BLaER1 treated with 17β-estradiol and CSF1 and Interleukin-3, amounts not matched to agents 10 nM and 100 nM (cell line): Measurements from ENCODE around the gene TLE2.
"Not testable (repeated sequence)": the region's sequence is repeated elsewhere in the genome, so short reads cannot be mapped to it uniquely, and the experiment has no call there.

ENCODE experiments used
- H3K27ac ChIP-seq, 11 experiments: shearing (Covaris generic); formaldehyde crosslinking; 2 replicates each; pipeline ENCODE4 v1.8.1; 2022
- H3K27me3 ChIP-seq, 11 experiments: shearing (Covaris generic); formaldehyde crosslinking; 2 replicates each; pipeline ENCODE4 v1.8.1; 2022
- H3K36me3 ChIP-seq, 11 experiments: shearing (Covaris generic); formaldehyde crosslinking; 2 replicates each; pipeline ENCODE4 v1.8.1; 2022
- H3K4me1 ChIP-seq, 10 experiments: shearing (Covaris generic); formaldehyde crosslinking; 2 replicates each; pipeline ENCODE4 v1.8.1; 2022
- H3K4me2 ChIP-seq, 11 experiments: shearing (Covaris generic); formaldehyde crosslinking; 2 replicates each; pipeline ENCODE4 v1.8.1; 2022
- H3K4me3 ChIP-seq, 10 experiments: shearing (Covaris generic); formaldehyde crosslinking; 2 replicates each; pipeline ENCODE4 v1.8.1; 2022
- H3K9ac ChIP-seq, 11 experiments: shearing (Covaris generic); formaldehyde crosslinking; 2 replicates each; pipeline ENCODE4 v1.8.1; 2022
- H3K9me3 ChIP-seq, 11 experiments: shearing (Covaris generic); formaldehyde crosslinking; replicated peaks in 1 of 11; 2 replicates each; pipeline ENCODE4 v1.8.1; 2022
- H4K20me1 ChIP-seq, 11 experiments: shearing (Covaris generic); formaldehyde crosslinking; 2 replicates each; pipeline ENCODE4 v1.8.1; 2022
- Cebpa-rat ChIP-seq, 11 experiments: shearing (Covaris generic); IDR thresholded peaks; 2 replicates each; pipeline ENCODE4 v1.8.1; 2022

Gene TLE2

DNA sequence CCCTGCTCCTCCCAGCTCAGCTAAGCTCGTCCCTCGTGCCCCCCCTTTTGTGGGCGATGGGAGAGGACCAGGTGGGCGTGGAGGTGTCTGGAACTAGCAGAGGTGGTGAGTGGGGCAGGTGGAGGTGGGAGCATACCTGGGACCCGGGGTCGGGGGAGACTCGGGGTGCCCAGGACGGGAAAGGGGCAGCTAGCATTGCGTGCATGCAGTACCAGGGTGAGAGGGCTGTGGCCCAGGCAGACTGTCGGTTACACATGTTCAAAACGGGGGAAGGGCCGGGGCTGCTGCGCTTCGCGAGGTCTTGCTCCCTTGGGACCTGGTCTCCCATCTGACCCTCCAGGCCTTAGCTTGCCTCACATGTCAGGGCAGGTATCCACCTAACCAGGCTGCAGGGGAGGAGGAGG, 24.1 kb upstream of the TLE2 start:
- no peak overlapping the region for H3K27ac ChIP-seq

DNA sequence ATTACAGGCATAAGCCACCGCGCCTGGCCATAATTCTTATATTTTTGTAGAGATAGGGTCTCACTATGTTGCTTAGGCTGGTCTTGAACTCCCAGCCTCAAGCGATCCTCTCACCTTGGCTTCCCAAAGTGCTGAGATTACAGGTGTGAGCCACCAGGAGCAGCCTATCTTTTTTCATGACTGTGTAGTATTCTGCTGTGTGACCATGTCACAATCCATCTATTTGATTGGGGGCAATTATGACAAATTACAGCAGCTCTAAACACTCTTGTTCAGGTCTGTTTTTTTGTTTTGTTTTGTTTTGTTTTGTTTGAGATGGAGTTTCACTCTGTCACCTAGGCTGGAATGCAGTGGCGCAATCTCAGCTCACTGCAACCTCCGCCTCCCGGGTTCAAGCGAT, 20.9 kb upstream of the TLE2 start:
- H3K27me3 ChIP-seq, H3K9ac ChIP-seq, H3K4me2 ChIP-seq, H3K9me3 ChIP-seq, H3K27ac ChIP-seq, H3K4me3 ChIP-seq: not testable (repeated sequence)
- peaks cover 11 to 53% (median 34%) of the 10 kb centered on the region in 10 experiments for H3K4me1 ChIP-seq
- peaks cover 22 to 31% (median 26%) of the 10 kb centered on the region in 11 experiments for H3K36me3 ChIP-seq
- H4K20me1 ChIP-seq, result peaks cover 19 to 32% (median 25%) of the 10 kb centered on the region in 11 experiments

More for the DNA sequence above, 24.1 kb upstream of the TLE2 start:
- no peak for TF ChIP-seq Cebpa-rat (IDR thresholded peaks at IDR 0.05)
- Histone ChIP-seq H3K9ac (peak overlapping the region in 1 of 11 experiments; percentile 24; a peak in 1 of 22 replicates), H3K4me2 (peak overlapping the region in 3 of 11 experiments; percentile 24 to 27 (median 25); a peak in 4 of 22 replicates), H3K36me3 (peaks cover 51 to 60% (median 56%) of the 10 kb centered on the region in 11 experiments), H4K20me1 (peaks cover 45 to 63% (median 54%) of the 10 kb centered on the region in 11 experiments), H3K9me3 (no peaks in the 10 kb centered on the region), H3K4me1 (peaks cover 28 to 57% (median 45%) of the 10 kb centered on the region in 10 experiments), H3K27me3 (no peaks in the 10 kb centered on the region), H3K4me3 (no peak overlapping the region)

DNA sequence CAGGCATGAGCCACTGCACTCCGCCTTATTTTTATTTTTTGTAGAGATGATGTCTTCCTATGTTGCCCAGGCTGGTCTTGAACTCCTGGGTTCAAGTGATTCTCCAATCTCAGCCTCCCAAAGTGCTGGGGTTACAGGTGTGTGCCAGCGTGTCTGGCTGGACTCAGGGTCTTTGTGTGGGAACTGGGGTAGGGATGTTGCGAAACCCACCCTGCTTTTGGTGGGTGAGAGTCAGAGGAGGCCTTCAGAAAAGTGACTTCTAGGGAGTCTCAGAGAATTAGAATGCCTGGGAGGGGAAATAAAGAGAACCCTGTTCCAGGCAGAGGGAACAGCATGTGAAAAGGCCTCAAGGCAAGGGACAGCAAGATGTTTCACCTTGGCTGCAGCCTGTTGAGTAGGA, 20.0 kb upstream of the TLE2 start:
- H3K27me3 ChIP-seq, result no peaks in the 10 kb centered on the region
- H3K4me1 ChIP-seq, result peaks cover 9 to 51% (median 27%) of the 10 kb centered on the region in 10 experiments
- H3K9me3 ChIP-seq, result no peaks in the 10 kb centered on the region
- H3K27ac ChIP-seq, result no peak overlapping the region
- H3K36me3 ChIP-seq, result peaks cover 13 to 22% (median 17%) of the 10 kb centered on the region in 11 experiments; a peak in 20 of 22 replicates
- H3K9ac ChIP-seq, result no peak overlapping the region
- peaks cover 10 to 22% (median 15%) of the 10 kb centered on the region in 11 experiments; a peak in 21 of 22 replicates for H4K20me1 ChIP-seq
- no peak overlapping the region for H3K4me3 ChIP-seq
- H3K4me2 ChIP-seq, result no peak overlapping the region
- peak in 6 of 11 experiments; percentile 20 to 75 (median 30); a peak in 4 of 22 replicates for TF ChIP-seq Cebpa-rat (IDR thresholded peaks at IDR 0.05)

DNA sequence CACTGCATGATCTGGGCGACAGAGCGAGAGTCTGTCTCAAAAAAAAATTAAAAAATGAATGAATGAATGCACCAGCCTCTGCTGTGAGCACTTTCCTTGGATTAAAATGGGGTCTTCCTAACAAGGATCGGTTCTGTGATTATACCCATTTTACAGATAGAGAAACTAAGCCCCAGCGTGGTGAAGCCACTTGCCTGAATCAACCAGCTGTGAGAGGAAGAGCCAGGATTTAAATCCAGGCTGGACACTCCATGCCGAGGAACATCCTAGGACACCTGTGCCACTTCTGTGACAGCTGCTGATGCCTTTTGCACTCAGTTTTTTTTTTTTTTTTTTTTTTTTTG, 19.1 kb upstream of the TLE2 start:
- H3K9ac ChIP-seq, result peak overlapping the region in 8 of 11 experiments; percentile 33 to 55 (median 50); a peak in 11 of 22 replicates
- peak overlapping the region in 4 of 11 experiments; percentile 6 to 27 (median 14); a peak in 3 of 22 replicates for H3K27ac ChIP-seq
- TF ChIP-seq Cebpa-rat (IDR thresholded peaks at IDR 0.05), result no peak
- peak overlapping the region; percentile 69 to 92 (median 79) for H3K4me2 ChIP-seq
- H3K9me3 ChIP-seq, result no peaks in the 10 kb centered on the region
- peak overlapping the region in 8 of 10 experiments; percentile 44 to 67 (median 50); a peak in 13 of 20 replicates for H3K4me3 ChIP-seq
- no peaks in the 10 kb centered on the region for H3K27me3 ChIP-seq
- H4K20me1 ChIP-seq, result peaks cover 2 to 13% (median 7%) of the 10 kb centered on the region in 11 experiments; a peak in 16 of 22 replicates
- H3K36me3 ChIP-seq, result peaks cover 4 to 13% (median 10%) of the 10 kb centered on the region in 11 experiments; a peak in 20 of 22 replicates
- H3K4me1 ChIP-seq, result peaks cover 9 to 50% (median 28%) of the 10 kb centered on the region in 10 experiments

DNA sequence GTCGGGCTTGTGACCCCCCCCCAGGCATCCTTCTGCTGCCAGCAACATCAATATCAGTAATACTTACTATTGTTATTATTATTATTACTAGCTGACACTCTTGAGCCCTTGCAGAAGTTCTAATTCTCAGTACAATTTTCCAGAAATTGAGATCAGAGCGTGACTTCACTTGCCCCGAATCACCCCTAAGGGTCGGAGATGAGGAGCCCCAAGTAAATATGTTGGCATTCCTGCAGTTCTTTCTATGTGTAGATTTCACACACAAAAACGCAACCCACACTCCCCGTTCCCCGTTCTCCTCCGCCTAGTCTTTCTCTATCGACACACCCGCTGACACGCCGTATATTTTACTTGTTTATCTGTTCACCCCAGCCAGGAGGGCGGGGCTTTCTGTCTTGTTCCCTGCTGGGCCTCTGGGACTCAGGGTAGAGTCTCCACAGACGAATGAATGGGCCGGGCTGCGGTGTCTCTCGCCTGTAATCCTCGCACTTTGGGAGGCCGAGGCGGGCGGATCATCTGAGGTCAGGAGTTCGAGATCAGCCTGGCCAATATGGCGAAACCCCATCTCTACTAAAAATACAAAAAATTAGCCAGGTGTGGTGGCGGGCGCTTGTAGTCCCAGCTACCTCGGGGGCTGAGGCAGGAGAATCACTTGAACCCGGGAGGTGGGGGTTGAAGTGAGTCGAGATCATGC, 18.6 kb upstream of the TLE2 start:
- peaks cover 0 to 4% (median 0%) of the 10 kb centered on the region in 11 experiments; a peak in 1 of 22 replicates for H3K27me3 ChIP-seq
- H3K36me3 ChIP-seq, result peaks cover 0 to 8% (median 4%) of the 10 kb centered on the region in 11 experiments; a peak in 10 of 22 replicates
- H3K9me3 ChIP-seq, result no peaks in the 10 kb centered on the region
- peaks cover 0 to 8% (median 2%) of the 10 kb centered on the region in 11 experiments; a peak in 9 of 22 replicates for H4K20me1 ChIP-seq
- H3K4me3 ChIP-seq, result peak overlapping the region; percentile 38 to 67 (median 50); a peak in 17 of 20 replicates
- H3K4me1 ChIP-seq, result peaks cover 10 to 54% (median 33%) of the 10 kb centered on the region in 10 experiments
- H3K4me2 ChIP-seq, result peak overlapping the region; percentile 69 to 92 (median 79)
- TF ChIP-seq Cebpa-rat (IDR thresholded peaks at IDR 0.05), result no peak
- peak overlapping the region in 10 of 11 experiments; percentile 26 to 55 (median 46); a peak in 19 of 22 replicates for H3K9ac ChIP-seq
- H3K27ac ChIP-seq, result peak overlapping the region in 6 of 11 experiments; percentile 6 to 27 (median 16); a peak in 4 of 22 replicates

DNA sequence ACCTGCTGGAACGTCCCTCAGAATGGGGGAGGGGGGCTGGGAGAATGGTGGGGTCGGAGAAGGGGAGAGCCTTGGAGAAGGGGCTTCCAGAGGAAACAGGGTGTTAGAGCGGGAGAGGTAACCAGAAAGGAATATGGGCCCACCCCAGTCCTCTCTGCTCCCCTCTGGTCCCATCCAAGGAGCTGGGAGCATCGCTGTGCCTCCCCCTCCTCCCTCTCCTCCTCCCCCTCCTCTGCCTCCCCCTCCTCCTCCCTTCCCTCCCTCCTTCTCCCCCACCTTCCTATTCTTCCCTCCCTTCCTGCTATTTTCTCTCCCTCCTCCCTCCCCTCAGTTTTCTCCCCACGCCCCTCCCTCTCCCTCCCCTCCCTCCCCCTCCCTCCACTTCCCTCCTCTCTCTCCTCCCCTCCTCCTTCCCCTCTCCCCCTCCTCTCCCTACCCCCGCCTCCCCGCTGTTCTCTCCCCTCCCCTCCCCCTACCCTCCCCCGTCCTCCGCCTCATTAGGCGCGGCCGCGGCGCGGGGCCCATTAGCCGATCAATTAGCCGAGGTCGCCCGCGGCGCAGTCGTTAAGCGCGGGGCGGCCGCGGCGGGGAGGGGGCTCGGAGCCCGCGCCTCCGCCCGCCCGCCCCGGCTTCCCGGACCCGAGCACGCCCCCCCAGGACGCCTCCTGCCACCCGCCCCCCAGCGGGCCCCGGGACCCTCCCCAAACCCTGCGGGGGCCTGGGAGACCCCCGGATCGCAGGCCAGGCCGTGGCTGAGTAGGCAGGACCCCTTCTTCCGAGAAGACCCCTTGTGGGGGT, 17.8 kb upstream of the TLE2 start:
- Histone ChIP-seq H3K36me3 (peaks cover 0 to under 1% (median 0%) of the 10 kb centered on the region in 11 experiments; a peak in 2 of 22 replicates), H3K9ac (peak overlapping the region in 9 of 11 experiments; percentile 7 to 55 (median 39); a peak in 13 of 22 replicates), H3K4me1 (peaks cover 10 to 58% (median 37%) of the 10 kb centered on the region in 10 experiments), H4K20me1 (peaks cover 0 to under 1% (median 0%) of the 10 kb centered on the region in 11 experiments; a peak in 1 of 22 replicates), H3K27ac (peak overlapping the region in 3 of 11 experiments; percentile 7 to 22 (median 10); a peak in 2 of 22 replicates), H3K4me3 (peak overlapping the region; percentile 38 to 67 (median 50); a peak in 16 of 20 replicates), H3K4me2 (peak overlapping the region; percentile 69 to 92 (median 79)), H3K9me3 (no peaks in the 10 kb centered on the region), H3K27me3 (peaks cover 0 to 8% (median 0%) of the 10 kb centered on the region in 11 experiments; a peak in 2 of 22 replicates)
- TF ChIP-seq Cebpa-rat (IDR thresholded peaks at IDR 0.05), result no peak

DNA sequence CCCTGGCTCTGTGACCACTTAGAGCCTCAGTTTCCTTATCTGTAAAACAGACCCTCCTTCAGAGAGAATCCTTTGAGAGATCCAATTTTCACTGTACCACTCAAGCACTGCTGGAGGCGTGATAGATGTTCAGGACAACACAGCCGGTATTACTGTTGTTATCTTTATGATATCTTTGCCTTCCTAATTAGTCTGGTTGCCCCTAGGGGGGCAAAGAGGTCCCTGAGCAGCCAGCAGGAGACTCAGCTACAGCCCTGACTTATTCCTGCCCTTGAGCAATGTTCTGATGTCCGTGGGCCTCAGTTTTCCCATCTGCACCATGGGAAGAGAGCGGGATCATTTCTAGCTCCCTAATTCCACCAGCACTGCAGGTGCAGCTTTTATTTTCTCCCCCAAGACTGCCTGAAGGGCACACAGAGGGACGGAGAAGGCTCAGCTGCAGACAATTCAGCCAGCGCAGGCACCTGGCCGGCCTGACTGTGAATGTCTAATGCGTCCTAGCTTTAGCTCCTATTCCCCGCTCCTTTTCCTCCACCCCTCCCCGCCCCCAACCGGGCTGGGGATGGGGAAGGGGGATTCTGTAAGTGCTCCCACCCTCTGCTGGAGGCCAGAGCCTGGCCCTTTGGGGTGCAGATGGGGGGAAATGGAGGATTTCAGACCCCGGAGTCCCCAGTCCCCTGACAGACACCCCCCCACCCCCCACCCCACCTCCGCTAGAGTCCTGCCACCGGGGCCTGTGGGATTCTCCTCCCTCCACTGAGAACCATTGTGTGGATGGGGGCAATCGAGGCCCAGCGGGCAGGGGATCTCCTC, 17.0 kb upstream of the TLE2 start:
- Histone ChIP-seq H3K27ac (no peak overlapping the region), H3K4me2 (peak overlapping the region in 5 of 11 experiments; percentile 25 to 43 (median 39); a peak in 8 of 22 replicates), H4K20me1 (no peaks in the 10 kb centered on the region; a peak in 1 of 22 replicates), H3K9ac (no peak overlapping the region), H3K36me3 (no peaks in the 10 kb centered on the region), H3K4me1 (peaks cover 14 to 66% (median 45%) of the 10 kb centered on the region in 10 experiments), H3K9me3 (no peaks in the 10 kb centered on the region), H3K4me3 (no peak overlapping the region), H3K27me3 (peaks cover 0 to 16% (median 0%) of the 10 kb centered on the region in 11 experiments; a peak in 3 of 22 replicates)
- no peak for TF ChIP-seq Cebpa-rat (IDR thresholded peaks at IDR 0.05)

DNA sequence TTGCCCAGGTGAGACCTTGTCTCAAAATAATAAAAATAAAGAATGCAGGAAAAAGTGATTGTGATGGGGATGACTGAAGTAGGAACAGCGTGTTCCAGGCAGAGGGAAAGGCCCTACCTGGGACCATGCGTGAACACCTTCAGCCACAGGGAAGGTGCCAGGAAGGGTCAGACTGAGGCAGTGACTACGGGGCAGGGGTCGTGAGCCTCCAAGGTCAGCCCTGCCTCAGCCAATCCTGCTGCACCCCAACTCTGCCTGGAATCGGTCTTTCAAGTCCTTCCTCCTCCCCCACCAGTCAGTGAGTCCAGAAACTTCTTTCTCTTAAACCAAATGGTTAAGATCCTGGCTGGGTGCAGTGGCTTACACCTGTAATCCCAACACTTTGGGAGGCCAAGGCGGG, 16.1 kb upstream of the TLE2 start:
- Histone ChIP-seq H3K9me3 (no peaks in the 10 kb centered on the region), H3K27ac (no peak overlapping the region), H3K4me1 (peaks cover 16 to 74% (median 51%) of the 10 kb centered on the region in 10 experiments), H3K9ac (no peak overlapping the region), H4K20me1 (no peaks in the 10 kb centered on the region; a peak in 1 of 22 replicates), H3K4me2 (peak overlapping the region in 2 of 11 experiments; percentile 39 to 41; a peak in 2 of 22 replicates), H3K36me3 (no peaks in the 10 kb centered on the region), H3K27me3 (peaks cover 0 to 16% (median 0%) of the 10 kb centered on the region in 11 experiments; a peak in 4 of 22 replicates), H3K4me3 (no peak overlapping the region)
- no peak for TF ChIP-seq Cebpa-rat (IDR thresholded peaks at IDR 0.05)
